HuH-7.5 (cell line): Measurements from ENCODE around the gene QPCT.
"Not testable (repeated sequence)": the region's sequence is repeated elsewhere in the genome, so short reads cannot be mapped to it uniquely, and the experiment has no call there.

Experiments
- DNase-seq: peaks from one replicate; pipeline ENCODE4 v3.0.0; 2011; ENCODE audit warnings: low spot score

Gene QPCT

DNA sequence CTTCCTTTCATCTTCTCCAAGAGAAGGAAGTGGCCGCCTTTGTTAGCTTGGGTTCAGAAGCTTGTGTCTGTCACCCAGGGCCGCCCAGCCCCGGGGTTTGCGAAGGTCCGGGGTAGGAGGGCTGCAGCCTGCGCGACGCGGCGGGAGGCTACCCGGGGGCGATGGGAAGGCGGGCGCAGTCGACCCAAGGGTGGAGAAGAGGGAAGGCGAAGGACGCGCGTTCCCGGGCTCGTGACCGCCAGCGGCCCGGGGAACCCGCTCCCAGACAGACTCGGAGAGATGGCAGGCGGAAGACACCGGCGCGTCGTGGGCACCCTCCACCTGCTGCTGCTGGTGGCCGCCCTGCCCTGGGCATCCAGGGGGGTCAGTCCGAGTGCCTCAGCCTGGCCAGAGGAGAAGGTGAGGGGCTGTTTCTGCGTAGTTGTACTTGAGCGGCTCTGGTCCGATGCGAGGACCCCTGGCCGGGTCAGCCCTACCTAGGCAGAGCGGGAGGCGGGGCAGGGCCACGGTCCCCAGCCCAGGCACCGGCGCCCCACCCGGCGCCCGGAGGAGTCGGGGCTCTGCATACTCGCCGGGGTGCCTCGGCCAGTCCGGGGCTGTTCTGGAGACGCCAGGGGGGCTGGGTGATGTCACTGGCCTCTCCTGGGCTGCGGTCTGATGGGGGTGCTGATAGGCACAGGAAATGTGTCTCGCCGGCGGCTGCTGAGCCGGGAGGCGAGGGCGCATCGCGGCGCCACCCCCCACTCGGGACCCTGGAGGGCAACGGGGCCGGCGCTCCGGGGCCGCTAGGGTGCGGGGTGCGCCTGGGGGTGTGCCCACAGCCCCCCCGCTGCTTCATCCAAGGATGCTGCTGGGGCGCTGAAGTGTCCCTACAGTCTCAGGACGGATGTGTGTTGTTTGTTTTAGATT lies at the start of gene QPCT:
QPCT (plus strand) TSS at position 178 of the 909 bp plus-strand sequence; CDS start at position 280, 102 bp downstream.
- peak; percentile 37 for DNase-seq

GRCh38 chr2:37294858-37295257 lies 49.6 kb upstream of the QPCT start:
- DNase-seq: not testable (repeated sequence)

DNA sequence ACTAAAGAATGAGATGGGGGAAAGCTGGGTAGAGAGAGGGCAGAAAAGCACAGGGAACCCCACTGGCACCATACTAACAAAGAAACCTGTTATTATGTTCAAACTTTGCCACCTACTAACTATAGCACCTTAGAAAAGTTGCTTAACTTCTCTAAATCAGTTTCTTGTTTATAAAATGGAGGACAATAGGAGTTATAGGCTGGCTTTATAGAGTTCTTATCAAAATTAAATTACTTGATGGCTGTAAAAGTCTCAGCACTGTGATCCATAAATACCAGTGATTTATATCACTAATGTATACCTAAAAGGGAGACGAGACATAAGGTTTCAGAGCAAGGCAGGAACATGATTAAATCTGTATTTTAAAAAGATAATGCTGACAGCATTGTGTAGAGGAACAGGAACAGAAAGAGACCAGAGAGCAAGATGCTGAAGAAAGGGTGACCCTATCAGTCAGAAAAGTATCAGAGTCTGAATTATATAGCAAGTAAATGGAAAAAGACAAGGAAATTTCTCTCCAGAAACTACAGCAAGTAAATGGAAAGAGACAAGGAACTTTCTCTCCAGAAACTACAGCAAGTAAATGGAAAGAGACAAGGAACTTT lies 48.9 kb upstream of the QPCT start:
- DNase-seq: no peak

- DNase-seq: no peak
Measured at GRCh38 chr2:37297632-37298031, 46.8 kb upstream of the QPCT start.

DNA sequence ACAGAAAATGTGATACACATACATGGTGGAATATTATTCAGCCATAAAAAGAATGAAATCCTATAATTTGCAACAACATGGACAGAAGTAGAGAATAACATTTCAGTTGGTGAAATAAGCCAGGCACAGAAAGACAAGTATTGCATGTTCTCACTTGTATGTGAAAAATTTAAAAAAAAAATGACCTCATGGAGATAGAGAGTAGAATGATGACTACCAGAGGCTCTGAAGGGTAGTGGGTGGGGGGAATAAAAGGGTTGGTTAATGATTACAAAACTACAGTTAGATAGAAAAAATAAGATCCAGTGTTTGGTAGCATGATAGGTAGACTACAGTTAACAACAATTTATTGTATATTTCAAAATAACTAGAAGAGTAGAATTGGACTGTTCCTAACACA lies 44.3 kb upstream of the QPCT start:
- DNase-seq: no peak

GRCh38 chr2:37300578-37300977 lies 43.9 kb upstream of the QPCT start:
- DNase-seq: no peak

GRCh38 chr2:37301408-37301807 lies 43.0 kb upstream of the QPCT start:
- no peak for DNase-seq

- no peak for DNase-seq
Measured at GRCh38 chr2:37302701-37303252, 41.7 kb upstream of the QPCT start.

DNA sequence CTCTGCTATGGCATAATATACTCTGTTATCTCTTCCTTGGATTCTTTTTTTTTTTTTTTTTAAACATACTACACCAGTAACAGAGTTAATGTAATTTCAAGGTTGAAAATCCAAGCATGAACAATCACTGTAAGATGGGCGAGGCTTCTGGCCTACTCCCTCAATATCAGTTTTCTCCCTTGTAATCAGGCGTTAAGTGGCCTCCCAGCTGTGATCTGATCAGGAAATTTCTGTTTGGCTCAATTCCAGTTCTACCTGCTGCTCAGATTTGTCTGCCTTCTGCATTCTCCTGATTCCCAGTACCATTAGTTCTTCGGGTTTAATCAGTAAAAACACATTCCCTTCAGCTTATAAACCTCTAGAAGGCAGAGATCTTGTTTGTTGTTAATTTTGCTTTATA lies 38.4 kb upstream of the QPCT start:
- DNase-seq: no peak

- no peak for DNase-seq
Measured at GRCh38 chr2:37307500-37307899, 36.9 kb upstream of the QPCT start.

DNA sequence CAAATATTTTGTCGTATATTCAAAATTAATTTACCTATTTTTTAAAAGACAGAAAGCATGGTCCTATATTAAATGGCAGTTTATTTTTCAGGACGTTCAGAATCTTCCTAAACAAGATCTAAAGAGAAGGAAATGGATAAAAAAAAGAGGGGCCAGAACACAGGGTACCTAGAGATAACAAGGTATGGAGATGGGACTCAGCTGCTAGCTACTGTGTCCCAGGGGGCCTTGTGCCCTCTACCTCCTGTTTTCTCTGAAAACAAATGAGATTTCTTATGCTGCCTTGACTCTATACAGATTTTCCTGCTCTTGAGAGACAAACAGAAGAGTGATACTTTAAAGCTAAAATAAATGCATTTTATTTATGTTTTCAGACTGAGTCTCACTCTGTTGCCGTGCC lies 29.1 kb upstream of the QPCT start:
- no peak for DNase-seq

DNA sequence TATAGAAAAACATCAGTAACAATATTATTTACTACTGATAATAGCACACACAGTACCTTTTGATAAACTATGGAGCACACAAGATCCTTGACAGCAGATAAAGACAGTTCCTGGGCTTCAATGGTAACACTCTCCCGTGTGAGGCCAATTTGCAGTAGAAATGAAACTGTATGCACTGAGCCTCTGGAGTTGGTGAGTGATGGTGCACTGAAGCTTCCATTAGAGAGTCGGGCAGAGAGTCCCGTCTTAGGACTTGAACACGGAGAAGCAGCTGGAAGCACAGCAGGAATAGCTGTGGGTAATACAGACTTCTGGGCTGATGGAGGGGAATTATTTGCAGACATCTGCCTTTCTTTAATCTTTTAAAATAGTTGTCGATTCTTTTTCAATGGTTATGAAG lies 28.2 kb upstream of the QPCT start:
- DNase-seq: no peak

- DNase-seq: no peak
Measured at GRCh38 chr2:37317746-37318145, 26.7 kb upstream of the QPCT start.

DNA sequence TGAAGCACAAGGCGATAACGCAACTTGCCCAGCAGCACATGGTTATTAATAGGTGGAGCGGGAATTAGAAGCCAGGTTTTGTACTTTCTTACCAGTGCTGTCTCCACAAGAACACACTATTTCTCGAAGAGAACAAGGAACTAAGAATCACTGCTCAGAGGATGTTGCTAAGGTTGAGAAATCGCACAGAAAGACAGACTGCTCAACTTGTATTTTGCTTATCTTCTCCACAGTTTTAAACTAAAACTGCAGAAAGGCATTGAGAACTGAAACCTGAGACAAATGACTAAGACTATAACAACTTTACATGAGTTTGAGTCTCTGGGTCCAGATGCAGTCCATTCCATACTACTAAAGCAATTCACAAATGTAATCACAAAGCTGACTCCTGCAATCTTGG lies 26.0 kb upstream of the QPCT start:
- DNase-seq: no peak

DNA sequence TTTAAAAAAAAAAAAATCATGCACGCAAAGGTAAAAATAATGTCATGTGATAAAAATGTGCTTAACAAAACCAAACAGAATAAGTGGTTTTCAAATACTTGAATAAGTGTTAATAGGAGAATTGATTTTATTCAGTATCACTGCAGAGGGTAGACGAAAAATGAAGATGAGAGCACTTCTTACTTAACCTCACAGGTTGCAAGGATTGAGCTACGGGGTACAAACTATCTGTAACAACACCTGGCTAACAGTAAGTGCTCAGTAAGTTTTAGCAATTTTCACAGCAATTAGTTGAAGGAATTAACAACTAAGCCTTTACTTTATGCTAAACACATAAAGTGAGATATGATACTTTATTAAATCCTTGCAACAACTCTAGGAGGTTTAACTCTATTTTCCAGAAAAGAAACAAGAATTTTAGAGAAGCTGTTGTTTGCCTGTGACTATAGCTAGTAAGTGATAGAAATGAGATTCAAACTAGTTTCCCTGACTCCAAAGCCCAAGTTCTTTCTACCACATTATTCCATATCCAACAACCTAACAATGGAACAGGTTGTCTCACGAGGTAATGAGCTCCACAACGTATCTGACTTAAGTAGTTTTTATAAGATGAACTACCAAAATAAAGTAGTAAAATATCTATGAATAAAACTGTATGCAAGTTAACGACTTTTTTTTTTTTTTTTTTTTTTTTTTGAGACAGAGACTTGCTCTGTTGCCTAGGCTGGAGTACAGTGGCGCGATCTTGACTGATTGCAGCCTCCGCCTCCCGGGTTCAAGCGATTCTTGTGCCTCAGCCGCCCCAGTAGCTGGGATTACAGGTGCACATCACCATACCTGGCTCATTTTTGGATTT lies 24.4 kb upstream of the QPCT start:
- no peak for DNase-seq

DNA sequence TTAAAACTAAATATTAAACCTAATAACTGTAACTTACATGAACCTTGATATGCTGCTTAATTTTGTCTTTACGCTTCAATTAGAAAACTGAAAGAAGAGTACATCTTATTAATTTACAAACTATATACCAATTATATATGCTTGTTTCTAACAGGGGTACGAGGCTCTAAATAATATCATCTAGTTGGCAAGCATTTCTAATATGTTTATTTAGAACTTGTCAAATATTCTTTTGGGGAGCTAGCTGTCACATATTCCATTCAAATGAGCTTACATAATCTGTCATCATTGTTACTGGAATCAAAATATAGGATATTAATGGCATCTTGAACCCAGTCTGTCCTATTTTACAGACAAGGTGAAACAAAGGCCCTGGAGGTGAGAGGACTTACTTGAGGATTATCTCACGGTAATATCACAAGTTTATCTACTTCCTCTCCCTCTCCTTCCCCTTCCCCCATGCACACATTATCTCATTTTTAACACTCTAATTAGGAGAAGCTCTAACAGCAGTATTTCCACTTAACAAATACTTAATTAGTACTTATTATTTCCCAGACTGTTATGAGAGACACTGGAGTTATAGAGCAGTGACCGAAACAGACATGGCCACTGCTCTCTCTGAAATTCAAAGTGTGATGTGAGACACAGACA lies 23.3 kb upstream of the QPCT start:
- no peak for DNase-seq

- DNase-seq: no peak
Measured at GRCh38 chr2:37322368-37322767, 22.1 kb upstream of the QPCT start.

- DNase-seq: no peak
Measured at GRCh38 chr2:37323176-37323780, 21.2 kb upstream of the QPCT start.

DNA sequence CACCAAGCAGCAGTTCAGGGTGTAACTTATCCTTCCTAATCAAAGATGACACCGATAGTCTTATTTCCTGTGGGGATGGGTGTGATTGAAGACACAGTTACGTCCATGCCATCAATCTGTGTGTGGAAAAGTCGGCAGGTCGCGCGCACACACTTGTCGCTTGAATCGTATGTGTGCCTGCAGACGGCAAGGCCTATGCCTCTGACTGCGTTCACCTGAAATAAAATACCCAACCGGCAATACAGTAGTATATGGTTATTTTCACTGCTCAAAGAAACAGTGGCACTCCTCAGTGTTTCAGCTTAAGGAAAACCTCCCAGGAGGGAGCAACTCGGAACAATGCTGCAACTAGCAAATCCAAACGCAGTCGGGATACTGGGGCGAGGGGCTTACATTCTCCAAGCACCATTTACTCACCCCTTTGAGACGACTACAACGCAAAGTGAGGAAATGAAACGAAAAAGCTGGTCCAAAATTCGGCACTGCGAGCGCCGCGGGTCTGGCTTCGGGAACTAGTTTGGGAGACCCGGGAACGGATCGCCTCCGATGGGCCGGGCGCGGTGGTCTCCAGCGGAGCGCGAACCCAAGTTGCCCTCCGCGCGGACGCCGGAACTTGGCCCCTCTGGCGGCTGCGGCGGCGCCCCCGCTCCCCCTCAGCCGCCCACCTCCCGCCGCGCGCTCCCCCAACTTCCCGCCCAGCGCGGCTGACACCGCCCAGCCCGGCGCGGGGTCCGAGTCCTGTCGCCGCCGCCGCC lies 20.5 kb upstream of the QPCT start:
- DNase-seq: no peak

DNA sequence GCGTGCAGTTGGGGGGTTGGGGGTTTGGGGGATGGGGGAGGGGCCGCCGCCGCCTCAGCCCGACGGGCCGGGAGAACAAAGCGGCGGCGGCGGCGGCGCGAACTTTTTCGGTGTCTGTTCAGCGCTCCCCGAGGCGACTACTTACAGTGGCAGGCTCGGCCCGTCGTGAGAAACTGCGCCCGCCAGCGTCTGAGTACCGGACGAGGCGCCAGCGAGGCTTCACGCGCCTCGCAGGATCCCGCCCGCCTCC lies 20.0 kb upstream of the QPCT start:
- DNase-seq: no peak
